PC-3 (cell line): Measurements from ENCODE around the gene PNN. TPM values are rescaled to one million over a fixed set of nuclear protein-coding genes. Genes with fewer than 3 reads are reported as not detected.
"Not testable (repeated sequence)": the region's sequence is repeated elsewhere in the genome, so short reads cannot be mapped to it uniquely, and the experiment has no call there.

Source experiments
- ATAC-seq: fragments of 200-7000 bp; cut with Tn5 transposase; 2 replicates; pipeline ENCODE4 v1.9.1; 2020; ENCODE audit warnings: mild to moderate bottlenecking, moderate library complexity
- BruUV-seq: library from RNA; stranded (reverse); fragments of 400-500 nt; replicated peaks from 2 replicates; lab custom pipeline; 2021; lab: Mats Ljungman, UMichigan
- CTCF ChIA-PET: fragments of 300-600 bp; sonication (Branson Sonifier 250); formaldehyde crosslinking; loops from one replicate; lab custom pipeline; 2022; ENCODE audit warnings: antibody characterized with exemption; lab: Charles Lee
- POLR2A ChIA-PET: fragments of 300-600 bp; sonication (Branson Sonifier 250); formaldehyde crosslinking; loops from one replicate; lab custom pipeline; 2022; ENCODE audit warnings: antibody characterized with exemption; ENCODE audit not compliant: unreplicated experiment; lab: Charles Lee
- DNase-seq: peaks from one replicate; pipeline ENCODE4 v3.0.0-alpha.2; 2015
- H2AFZ ChIP-seq: fragments of 300-600 bp; sonication (generic); 2 replicates; pipeline ENCODE4 v1.6.0; 2016; ENCODE audit warnings: antibody characterized with exemption, low read length
- H3F3A ChIP-seq: fragments of 300-600 bp; sonication (generic); one replicate; pipeline ENCODE4 v1.6.0; 2017; ENCODE audit warnings: antibody characterized with exemption, low read length, control low read depth, mild to moderate bottlenecking; ENCODE audit not compliant: unreplicated experiment
- H3K27ac ChIP-seq: fragments of 300-600 bp; sonication (generic); 2 replicates; pipeline ENCODE4 v1.5.1; 2016; ENCODE audit warnings: mild to moderate bottlenecking, low read length
- H3K27me3 ChIP-seq: fragments of 300-600 bp; sonication (generic); 2 replicates; pipeline ENCODE4 v1.6.1; 2016; ENCODE audit warnings: low read length, mixed read lengths
- H3K36me3 ChIP-seq: fragments of 300-600 bp; sonication (generic); 2 replicates; pipeline ENCODE4 v1.6.1; 2016; ENCODE audit warnings: low read depth, mixed run types, low read length, mixed read lengths
- H3K4me1 ChIP-seq: fragments of 300-600 bp; sonication (generic); 2 replicates; pipeline ENCODE4 v1.5.1; 2016; ENCODE audit warnings: low read length; ENCODE audit not compliant: insufficient read depth
- H3K4me2 ChIP-seq: fragments of 300-600 bp; sonication (generic); 2 replicates; pipeline ENCODE4 v1.6.0; 2016; ENCODE audit warnings: low read length
- H3K4me3 ChIP-seq: fragments of 300-600 bp; sonication (generic); 2 replicates; pipeline ENCODE4 v1.5.1; 2016; ENCODE audit warnings: mild to moderate bottlenecking, low read length, mixed read lengths
- H3K79me2 ChIP-seq: fragments of 300-600 bp; sonication (generic); 2 replicates; pipeline ENCODE4 v1.6.1; 2017; ENCODE audit warnings: low read length, mixed read lengths
- H3K9ac ChIP-seq: fragments of 300-600 bp; sonication (generic); 2 replicates; pipeline ENCODE4 v1.6.0; 2016; ENCODE audit warnings: mild to moderate bottlenecking, low read length
- H3K9me2 ChIP-seq: fragments of 300-600 bp; sonication (generic); replicated peaks from 2 replicates; pipeline ENCODE4 v1.6.1; 2016; ENCODE audit warnings: mixed run types, low read length, mixed read lengths
- H3K9me3 ChIP-seq: fragments of 300-600 bp; sonication (generic); 2 replicates; pipeline ENCODE4 v1.6.1; 2016; ENCODE audit warnings: low read length, mixed read lengths
- H4K20me1 ChIP-seq: fragments of 300-600 bp; sonication (generic); 2 replicates; pipeline ENCODE4 v1.6.1; 2016; ENCODE audit warnings: low read length, mixed read lengths
- EZH2 ChIP-seq: fragments of 300-600 bp; sonication (generic); IDR thresholded peaks from one replicate; pipeline ENCODE4 v1.6.1; 2017; ENCODE audit warnings: antibody characterized with exemption, mild to moderate bottlenecking, low read length; ENCODE audit not compliant: unreplicated experiment
- EZH2phosphoT487 ChIP-seq: fragments of 300-600 bp; sonication (generic); IDR thresholded peaks from 2 replicates; pipeline ENCODE4 v1.6.1; 2018; ENCODE audit warnings: mild to moderate bottlenecking, antibody characterized with exemption, low read length, borderline replicate concordance
- intact Hi-C: fragments of 100-400 bp; cut with micrococcal nuclease; formaldehyde crosslinking; loops from 2 replicates; pipeline ENCODE4 v1.9.0; 2023
- total RNA-seq: library from RNA; depleted of rRNA; stranded (reverse); fragments of >200 nt; gene quantifications from 2 replicates; pipeline ENCODE4 v1.2.3, GENCODE V29; 2014
- TF ChIP-seq, protein P1 (sequence below): fragments of 300-600 bp; sonication (generic); conservative IDR thresholded peaks from 2 replicates; pipeline ENCODE4 v1.5.1; 2017; ENCODE audit warnings: antibody characterized with exemption, low read depth, mild to moderate bottlenecking, low read length

PNN gene
- total RNA-seq, 1 experiment from 2014 or later: 36.7 TPM

DNA sequence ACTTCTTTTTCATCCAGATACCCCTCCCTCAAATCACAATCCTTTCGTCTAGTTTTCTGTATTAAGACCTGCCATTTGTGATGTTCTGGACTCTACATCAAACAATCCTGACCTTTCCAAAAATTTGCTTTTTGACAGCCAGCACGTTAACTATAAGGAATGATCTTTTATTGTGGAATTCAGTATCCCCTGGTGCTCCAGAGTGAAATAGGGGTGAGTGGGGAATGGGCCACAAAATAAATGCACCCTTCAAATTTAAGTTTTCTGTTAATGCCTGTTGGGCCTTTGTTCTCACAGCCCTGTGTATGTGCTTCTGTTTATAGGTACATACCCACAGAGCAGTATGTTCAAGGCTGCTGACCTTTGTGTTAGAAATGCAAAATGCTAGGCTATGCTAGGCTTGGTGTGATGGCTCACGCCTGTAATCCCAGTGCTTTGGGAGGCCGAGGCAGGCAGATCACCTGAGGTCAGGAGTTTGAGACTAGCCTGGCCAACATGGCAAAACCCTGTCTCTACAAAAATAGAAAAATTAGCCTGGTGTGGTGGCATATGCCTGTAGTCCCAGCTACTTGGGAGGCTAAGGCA lies 12.0 kb downstream of the PNN start:
- intact Hi-C loops: no loop called here
- H3K4me3 ChIP-seq: no peak overlapping the region
- peaks cover 19% of the 10 kb centered on the region for H3K36me3 ChIP-seq
- no peaks in the 10 kb centered on the region for H3K79me2 ChIP-seq
- no peaks in the 10 kb centered on the region for H3K27me3 ChIP-seq
- BruUV-seq: no TSS peak
- ChIA-PET CTCF (no interaction called here), POLR2A (no interaction called here)
- H4K20me1 ChIP-seq: peaks cover 7% of the 10 kb centered on the region; the same call in 1 of the 2 replicates
- no peak overlapping the region for H3K4me2 ChIP-seq
- TF ChIP-seq, protein P1, sequence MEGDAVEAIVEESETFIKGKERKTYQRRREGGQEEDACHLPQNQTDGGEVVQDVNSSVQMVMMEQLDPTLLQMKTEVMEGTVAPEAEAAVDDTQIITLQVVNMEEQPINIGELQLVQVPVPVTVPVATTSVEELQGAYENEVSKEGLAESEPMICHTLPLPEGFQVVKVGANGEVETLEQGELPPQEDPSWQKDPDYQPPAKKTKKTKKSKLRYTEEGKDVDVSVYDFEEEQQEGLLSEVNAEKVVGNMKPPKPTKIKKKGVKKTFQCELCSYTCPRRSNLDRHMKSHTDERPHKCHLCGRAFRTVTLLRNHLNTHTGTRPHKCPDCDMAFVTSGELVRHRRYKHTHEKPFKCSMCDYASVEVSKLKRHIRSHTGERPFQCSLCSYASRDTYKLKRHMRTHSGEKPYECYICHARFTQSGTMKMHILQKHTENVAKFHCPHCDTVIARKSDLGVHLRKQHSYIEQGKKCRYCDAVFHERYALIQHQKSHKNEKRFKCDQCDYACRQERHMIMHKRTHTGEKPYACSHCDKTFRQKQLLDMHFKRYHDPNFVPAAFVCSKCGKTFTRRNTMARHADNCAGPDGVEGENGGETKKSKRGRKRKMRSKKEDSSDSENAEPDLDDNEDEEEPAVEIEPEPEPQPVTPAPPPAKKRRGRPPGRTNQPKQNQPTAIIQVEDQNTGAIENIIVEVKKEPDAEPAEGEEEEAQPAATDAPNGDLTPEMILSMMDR: no peak
- TF ChIP-seq EZH2phosphoT487 (no peak), EZH2 (no peak)
- H3K9ac ChIP-seq: no peak overlapping the region
- H2AFZ ChIP-seq: no peak overlapping the region
- H3F3A ChIP-seq: peaks cover 26% of the 10 kb centered on the region
- peaks cover 12% of the 10 kb centered on the region for H3K4me1 ChIP-seq
- H3K9me2 ChIP-seq: no peaks in the 10 kb centered on the region
- H3K27ac ChIP-seq: no peak overlapping the region
- 0 out of 2 replicates have a peak, but pooled peaks have one; percentile 6 for ATAC-seq
- H3K9me3 ChIP-seq: no peaks in the 10 kb centered on the region
- no peak for DNase-seq

DNA sequence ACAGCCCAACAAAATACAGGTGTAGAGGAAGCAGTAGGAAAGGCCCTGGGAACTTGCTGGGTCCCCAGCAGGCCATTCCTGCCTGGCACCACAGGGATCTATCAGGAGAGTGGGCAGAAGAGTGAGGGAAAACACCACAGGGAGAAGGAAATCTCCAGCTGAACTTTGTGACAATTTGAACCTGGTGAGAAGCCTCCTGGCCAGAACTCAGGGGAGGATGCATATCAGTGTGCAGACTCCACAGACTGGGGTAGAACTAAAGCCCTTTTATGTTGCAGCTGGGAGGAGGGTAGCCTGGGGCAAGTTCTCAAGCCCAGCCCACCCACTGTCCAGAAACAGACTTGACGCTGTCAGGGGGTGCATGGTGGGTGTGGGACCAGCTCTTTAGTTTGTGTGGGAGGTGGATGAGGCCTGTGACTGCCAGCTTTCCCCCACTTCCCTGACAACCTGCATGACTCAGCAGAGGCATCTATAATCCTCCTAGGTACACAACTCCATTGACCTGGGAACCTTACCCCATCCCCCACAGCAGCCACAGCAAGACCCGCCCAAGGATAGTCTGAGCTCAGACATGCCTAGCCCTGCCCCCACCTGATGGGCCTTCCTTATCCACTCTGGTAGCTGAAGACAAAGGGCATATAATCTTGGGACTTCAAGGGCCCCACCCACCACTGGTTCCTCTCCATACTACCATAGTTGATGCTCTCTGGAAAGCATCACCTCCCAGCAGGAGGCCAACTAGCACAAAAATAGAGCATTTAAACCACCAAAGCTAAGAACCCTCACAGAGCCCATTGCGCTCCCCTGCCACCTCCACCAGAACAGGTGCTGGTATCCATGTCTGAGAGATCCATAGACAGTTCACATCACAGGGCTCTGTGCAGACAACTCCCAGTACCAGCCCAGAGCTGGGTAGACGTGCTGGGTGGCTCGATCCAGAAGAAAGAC lies 28.9 kb downstream of the PNN start:
- Histone ChIP-seq H3K9me2 (no peaks in the 10 kb centered on the region), H3K9ac (peak overlapping the region; percentile 70), H3K4me1 (peaks cover 19% of the 10 kb centered on the region), H3K4me2 (peak overlapping the region; percentile 67), H3K36me3 (no peaks in the 10 kb centered on the region), H3K79me2 (no peaks in the 10 kb centered on the region), H3K9me3 (no peaks in the 10 kb centered on the region), H2AFZ (peak overlapping the region; percentile 57), H3K4me3 (peak overlapping the region; percentile 14; the same call in 1 of the 2 replicates), H3F3A (no peaks in the 10 kb centered on the region), H4K20me1 (no peaks in the 10 kb centered on the region), H3K27ac (peak overlapping the region; percentile 93), H3K27me3 (no peaks in the 10 kb centered on the region)
- CTCF ChIA-PET: no interaction called here
- POLR2A ChIA-PET: interaction anchor here (0.6 to 1.0 kb wide), 2 partner anchors 34 to 242 kb away, joined by 3 to 6 read pairs; partner anchors contain the start of gene TRAPPC6B
- no TSS peak for BruUV-seq
- intact Hi-C loops: no loop called here
- DNase-seq (peak; percentile 89), ATAC-seq (peak; percentile 82)
- TF ChIP-seq EZH2phosphoT487 (no peak), EZH2 (no peak)
- TF ChIP-seq, protein P1: no peak

DNA sequence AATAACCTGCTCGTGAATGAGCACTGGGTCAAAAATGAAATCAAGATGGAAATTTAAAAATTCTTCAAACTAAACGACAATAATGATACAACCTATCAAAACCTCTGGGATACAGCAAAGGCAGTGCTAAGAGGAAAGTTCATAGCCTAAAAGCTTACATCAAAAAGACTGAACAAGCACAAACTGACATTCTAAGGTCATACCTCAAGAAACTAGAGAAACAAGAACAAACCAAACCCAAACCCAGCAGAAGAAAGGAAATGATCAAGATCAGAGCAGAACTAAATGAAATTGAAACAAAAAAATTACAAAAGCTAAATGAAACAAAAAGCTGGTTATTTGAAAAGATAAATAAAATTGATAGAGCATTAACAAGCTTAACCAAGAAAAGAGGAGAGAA lies 32.4 kb downstream of the PNN start:
- H3K4me3 ChIP-seq, H3K79me2 ChIP-seq, ATAC-seq, H3K9me3 ChIP-seq, BruUV-seq, H3K27me3 ChIP-seq, H3K9ac ChIP-seq, H3K4me2 ChIP-seq, DNase-seq, H3F3A ChIP-seq, H3K9me2 ChIP-seq, H4K20me1 ChIP-seq, H2AFZ ChIP-seq, CTCF ChIA-PET, H3K36me3 ChIP-seq, POLR2A ChIA-PET, H3K27ac ChIP-seq, intact Hi-C loops: not testable (repeated sequence)
- peaks cover 28% of the 10 kb centered on the region for H3K4me1 ChIP-seq
